PC-9 (cell line): ENCODE results near the gene ZER1. TPM values are rescaled to one million over a fixed set of nuclear protein-coding genes. Genes with fewer than 3 reads are reported as not detected.
"Not testable (repeated sequence)": the region's sequence is repeated elsewhere in the genome, so short reads cannot be mapped to it uniquely, and the experiment has no call there.

Experiments
- BruUV-seq: library from RNA; stranded (reverse); fragments of 400-500 nt; replicated peaks from 2 replicates; lab custom pipeline; 2021; lab: Mats Ljungman, UMichigan
- CTCF ChIA-PET: fragments of 300-600 bp; sonication (Branson Sonifier 250); formaldehyde crosslinking; loops from one replicate; lab custom pipeline; 2022; ENCODE audit warnings: antibody characterized with exemption; lab: Charles Lee
- POLR2A ChIA-PET: fragments of 300-600 bp; sonication (Branson Sonifier 250); formaldehyde crosslinking; loops from one replicate; lab custom pipeline; 2022; ENCODE audit warnings: antibody characterized with exemption; ENCODE audit not compliant: unreplicated experiment; lab: Charles Lee
- DNase-seq, 2 experiments: peaks; one replicate each; pipeline versions ENCODE4 v3.0.0 to v3.0.0-alpha.2; 2015 to 2022; ENCODE audit warnings: mixed read lengths in 1 of 2
- H2AFZ ChIP-seq: fragments of 200-600 bp; sonication (generic); 2 replicates; pipeline ENCODE4 v1.8.1; 2017; ENCODE audit warnings: antibody characterized with exemption
- H3F3A ChIP-seq: fragments of 200-600 bp; sonication (generic); 2 replicates; pipeline ENCODE4 v1.8.1; 2017; ENCODE audit warnings: antibody characterized with exemption, mild to moderate bottlenecking, low read depth; ENCODE audit not compliant: insufficient read depth
- H3K27ac ChIP-seq: fragments of 200-600 bp; sonication (generic); 2 replicates; pipeline ENCODE4 v1.6.1; 2016; ENCODE audit warnings: mixed run types
- H3K27me3 ChIP-seq: fragments of 200-600 bp; sonication (generic); 2 replicates; pipeline ENCODE4 v1.6.1; 2016; ENCODE audit warnings: low read depth, mixed run types; ENCODE audit not compliant: insufficient read depth
- H3K36me3 ChIP-seq: fragments of 200-600 bp; sonication (generic); 2 replicates; pipeline ENCODE4 v1.6.1; 2016; ENCODE audit warnings: low read depth, mixed run types
- H3K4me1 ChIP-seq: fragments of 200-600 bp; sonication (generic); replicated peaks from 2 replicates; pipeline ENCODE4 v1.6.1; 2016; ENCODE audit warnings: mixed run types; ENCODE audit not compliant: insufficient read depth
- H3K4me2 ChIP-seq: fragments of 200-600 bp; sonication (generic); 2 replicates; pipeline ENCODE4 v1.6.1; 2017; ENCODE audit warnings: mixed run types
- H3K4me3 ChIP-seq: fragments of 200-600 bp; sonication (generic); 2 replicates; pipeline ENCODE4 v1.6.1; 2016; ENCODE audit warnings: mixed run types
- H3K79me2 ChIP-seq: fragments of 200-600 bp; sonication (generic); 2 replicates; pipeline ENCODE4 v1.6.1; 2017; ENCODE audit warnings: low read depth, mixed run types
- H3K9me2 ChIP-seq: fragments of 200-600 bp; sonication (generic); 2 replicates; pipeline ENCODE4 v1.8.1; 2017; ENCODE audit warnings: mild to moderate bottlenecking; ENCODE audit not compliant: insufficient read depth
- H3K9me3 ChIP-seq: fragments of 200-600 bp; sonication (generic); 2 replicates; pipeline ENCODE4 v1.8.1; 2016; ENCODE audit warnings: low read depth; ENCODE audit not compliant: insufficient read depth
- H4K20me1 ChIP-seq: fragments of 200-600 bp; sonication (generic); 2 replicates; pipeline ENCODE4 v1.8.1; 2017; ENCODE audit not compliant: insufficient read depth
- CTCF ChIP-seq: fragments of 200-600 bp; sonication (generic); conservative IDR thresholded peaks from 2 replicates; pipeline ENCODE4 v1.6.1; 2017; ENCODE audit warnings: mixed run types, antibody characterized with exemption, mild to moderate bottlenecking, moderate library complexity
- EZH2 ChIP-seq: fragments of 200-600 bp; sonication (generic); IDR thresholded peaks from 2 replicates; pipeline ENCODE4 v1.8.0; 2017; ENCODE audit warnings: antibody characterized with exemption, low read depth
- intact Hi-C: fragments of 100-400 bp; cut with micrococcal nuclease; formaldehyde crosslinking; loops from one replicate; pipeline ENCODE4 v1.10.0; 2022; ENCODE audit not compliant: unreplicated experiment
- total RNA-seq: library from RNA; stranded (reverse); gene quantifications from 2 replicates; pipeline ENCODE4 v1.2.3, GENCODE V29; 2021

Gene ZER1
- total RNA-seq, 1 experiment from 2014 or later: 65.2 TPM

- Histone ChIP-seq H3K9me3 (no peaks in the 10 kb centered on the region), H4K20me1 (no peaks in the 10 kb centered on the region), H3K27ac (no peak overlapping the region), H3K4me2 (no peak overlapping the region), H3K4me1 (peaks cover 12% of the 10 kb centered on the region), H3F3A (peaks cover 11% of the 10 kb centered on the region; the same call in 1 of the 2 replicates), H3K9me2 (no peaks in the 10 kb centered on the region), H3K79me2 (peaks cover 11% of the 10 kb centered on the region), H3K36me3 (no peaks in the 10 kb centered on the region), H3K27me3 (no peaks in the 10 kb centered on the region), H2AFZ (no peak overlapping the region), H3K4me3 (no peak overlapping the region)
- intact Hi-C loops: no loop called here
- TF ChIP-seq CTCF (no peak), EZH2 (no peak)
- DNase-seq: no peak
- POLR2A ChIA-PET: interaction anchor here (0.6 kb wide), 1 partner anchor 25 kb away, joined by 3 read pairs; no protein-coding TSS in a partner anchor
- BruUV-seq: no TSS peak
- CTCF ChIA-PET: interaction anchor here (0.7 kb wide), 1 partner anchor 362 kb away, joined by 4 read pairs; the partner anchor contains the start of gene CERCAM
Measured at GRCh38 chr9:128782669-128783068, 10.9 kb upstream of the ZER1 start.

- CTCF ChIA-PET: interaction anchor here (0.9 kb wide), 1 partner anchor 97 kb away, joined by 3 read pairs; no protein-coding TSS in a partner anchor
- no peaks in the 10 kb centered on the region for H3K27me3 ChIP-seq
- no TSS peak for BruUV-seq
- peaks cover 9% of the 10 kb centered on the region for H3K4me1 ChIP-seq
- TF ChIP-seq CTCF (no peak), EZH2 (no peak)
- POLR2A ChIA-PET: no interaction called here
- H3K36me3 ChIP-seq: no peaks in the 10 kb centered on the region
- intact Hi-C loops: no loop called here
- no peaks in the 10 kb centered on the region for H3K9me3 ChIP-seq
- H3K79me2 ChIP-seq: 0 out of 2 replicates have a peak, but pooled peaks cover under 1% of the 10 kb centered on the region
- H4K20me1 ChIP-seq: no peaks in the 10 kb centered on the region
- peak overlapping the region; percentile 43; the same call in 1 of the 2 replicates for H2AFZ ChIP-seq
- H3F3A ChIP-seq: peaks cover 7% of the 10 kb centered on the region; the same call in 1 of the 2 replicates
- no peaks in the 10 kb centered on the region for H3K9me2 ChIP-seq
- H3K4me2 ChIP-seq: no peak overlapping the region
- no peak overlapping the region for H3K4me3 ChIP-seq
- no peak for DNase-seq
- H3K27ac ChIP-seq: no peak overlapping the region
Measured at GRCh38 chr9:128781187-128782070, 9.7 kb upstream of the ZER1 start.

GRCh38 chr9:128780093-128780492 is 8.4 kb upstream of the ZER1 start:
- H2AFZ ChIP-seq, intact Hi-C loops, DNase-seq, H3K4me2 ChIP-seq, H3F3A ChIP-seq, H3K4me1 ChIP-seq, BruUV-seq, H3K9me3 ChIP-seq, H3K27ac ChIP-seq, H3K4me3 ChIP-seq, H3K79me2 ChIP-seq, CTCF ChIA-PET, H3K9me2 ChIP-seq, H3K27me3 ChIP-seq, POLR2A ChIA-PET, H4K20me1 ChIP-seq, H3K36me3 ChIP-seq: not testable (repeated sequence)
